GM18909 (cell line): ENCODE data around the gene DEAF1.

Source experiments
- ATAC-seq: cut with Tn5 transposase; IDR thresholded peaks from one replicate; pipeline ENCODE4 v1.9.1; 2021; ENCODE audit warnings: mild to moderate bottlenecking; ENCODE audit not compliant: unreplicated experiment, poor library complexity

DEAF1 gene

DNA sequence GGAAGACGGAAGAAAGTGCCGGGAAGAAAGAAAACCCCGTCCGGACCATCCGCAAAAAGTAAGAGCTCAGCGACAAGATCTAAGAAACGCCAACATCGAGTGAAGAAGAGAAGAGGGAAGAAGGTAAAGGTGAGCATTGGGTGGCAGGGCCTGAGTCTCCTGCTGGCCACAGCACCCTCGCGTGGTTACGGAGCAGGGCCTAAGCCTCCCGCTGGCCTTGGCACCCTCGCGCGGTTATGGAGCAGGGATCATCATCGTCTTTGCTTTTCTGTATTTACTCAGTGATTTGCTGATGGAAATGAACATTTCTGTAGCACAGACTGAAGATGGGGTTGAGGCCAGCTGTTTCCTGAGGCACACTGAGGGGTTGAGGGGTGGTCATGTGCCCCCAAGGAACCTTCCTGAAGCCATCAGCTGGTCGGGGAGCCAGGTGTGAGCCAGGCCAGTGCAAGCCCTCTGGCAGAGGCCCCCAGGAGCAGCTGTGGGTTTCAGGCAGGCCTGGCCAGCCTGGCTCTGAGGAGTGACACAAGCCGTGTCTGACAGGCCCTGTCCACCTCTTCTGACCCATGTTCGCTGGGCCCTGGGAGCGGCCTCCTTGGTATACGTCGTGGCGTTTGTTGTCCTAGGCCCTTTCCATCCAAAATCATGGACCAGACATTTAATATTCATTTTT is 93.3 kb downstream of the DEAF1 start:
- no peak for ATAC-seq

DNA sequence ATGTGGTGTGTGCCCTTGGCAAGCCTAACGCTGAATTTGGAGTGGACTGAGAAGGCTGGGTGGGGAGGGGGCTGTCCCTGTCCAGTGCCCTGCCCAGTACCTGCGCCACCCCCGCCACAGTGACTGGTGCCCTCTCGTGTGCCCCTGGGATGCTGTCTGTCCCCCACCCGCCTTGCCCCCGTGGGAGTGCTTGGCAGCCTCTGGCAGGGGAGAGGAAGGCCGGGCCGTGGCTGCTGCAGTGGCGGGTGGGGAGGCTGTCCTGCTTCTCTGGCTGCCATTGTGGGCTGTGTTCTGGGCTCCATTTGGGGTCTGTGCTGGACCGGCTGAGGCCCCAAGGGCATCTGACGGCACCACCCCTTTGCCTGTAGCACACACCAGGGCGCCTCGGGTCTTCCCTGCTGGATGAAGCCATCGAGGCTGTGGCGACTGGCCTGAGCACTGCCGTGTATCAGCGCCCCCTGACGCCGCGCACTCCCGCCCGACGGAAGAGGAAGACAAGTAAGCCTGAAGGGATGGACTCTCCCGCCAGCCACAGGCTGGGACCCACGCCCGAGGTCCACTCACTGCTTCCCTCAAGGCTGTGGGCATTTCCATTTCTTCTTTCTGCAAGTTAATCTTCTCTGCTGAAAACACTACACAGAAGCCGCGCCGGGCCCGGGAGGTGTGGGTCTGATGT is 96.9 kb downstream of the DEAF1 start:
- ATAC-seq = no peak

DNA sequence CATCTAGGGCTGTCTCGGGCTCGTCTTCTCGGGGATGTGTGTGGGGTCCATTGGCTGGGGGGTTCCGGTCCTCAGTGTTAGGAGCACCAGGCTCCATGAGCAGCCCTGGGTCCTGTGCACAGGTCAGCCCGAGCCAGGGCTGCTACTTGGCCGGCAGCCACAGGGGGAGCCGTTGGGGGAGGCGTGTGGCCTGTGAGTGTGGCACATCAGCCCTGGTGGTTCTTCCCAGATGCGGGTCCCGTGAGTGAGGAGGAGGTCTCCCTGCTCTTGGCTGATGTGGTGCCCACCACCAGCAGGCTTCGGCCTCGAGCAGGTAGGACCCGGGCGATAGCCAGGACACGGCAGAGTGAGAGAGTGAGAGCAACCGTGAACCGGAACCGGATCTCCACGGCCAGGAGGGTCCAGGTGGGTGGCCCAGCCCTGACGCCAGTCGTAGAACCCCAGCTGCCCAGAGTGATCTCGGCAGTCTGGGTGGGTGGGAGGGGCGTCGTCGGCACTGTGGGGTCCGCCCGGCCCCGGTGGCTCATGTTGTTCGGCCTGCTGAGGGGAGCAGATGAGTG is 97.8 kb downstream of the DEAF1 start:
- ATAC-seq = no peak

DNA sequence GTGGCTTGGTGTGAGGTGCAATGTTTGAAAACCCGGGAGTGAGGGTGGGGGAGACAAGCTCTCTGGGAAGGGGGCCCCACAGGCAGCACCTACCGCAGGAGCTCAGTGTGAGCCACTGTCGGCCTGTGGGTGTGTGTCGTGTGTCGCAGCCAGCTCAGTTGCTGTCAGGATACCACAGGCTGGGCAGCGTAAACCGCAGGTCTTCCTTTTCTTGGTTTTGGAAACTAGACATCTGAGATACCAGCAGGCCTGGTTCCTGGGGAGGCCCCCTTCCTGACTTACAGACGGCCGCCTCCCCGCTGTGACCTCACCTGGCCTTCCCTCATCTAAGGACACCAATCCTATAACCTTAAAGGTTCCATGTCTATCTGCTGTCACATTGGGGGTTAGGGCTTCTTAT is 98.6 kb downstream of the DEAF1 start:
- no peak for ATAC-seq

DNA sequence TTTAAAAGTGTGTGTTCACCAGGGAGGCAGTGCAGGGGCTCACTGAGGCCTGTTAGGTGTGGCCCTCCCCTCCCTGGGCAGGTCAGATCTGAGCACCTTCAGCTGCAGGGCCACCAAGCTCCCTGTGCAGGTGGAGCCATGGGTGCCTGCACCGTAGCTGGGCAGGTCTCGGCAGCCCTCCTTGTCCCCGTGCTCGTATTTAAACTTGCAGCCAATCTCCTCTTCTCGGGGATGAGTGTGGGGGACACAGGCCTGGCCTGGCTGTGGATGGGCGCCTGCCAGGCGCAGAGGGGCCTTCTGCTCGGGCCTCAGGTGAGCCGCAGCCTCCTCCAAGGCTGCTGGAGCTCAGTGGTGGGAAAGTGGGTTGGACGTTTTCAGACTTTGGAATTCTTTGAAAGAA is 99.6 kb downstream of the DEAF1 start:
- ATAC-seq = no peak
